ENCODE measurements around the gene TSPAN3. TPM values are rescaled to one million over a fixed set of nuclear protein-coding genes. Genes with fewer than 3 reads are reported as not detected.
A peak's percentile ranks its signal among the peaks of the same experiment; 100 is the strongest.

TSPAN3 gene
- total RNA-seq, 3 donors from 2014 or later (not counting 1 experiment from before 2014, with no cell fraction given), result 18.7 to 37.4 (median 29.9) TPM

DNA sequence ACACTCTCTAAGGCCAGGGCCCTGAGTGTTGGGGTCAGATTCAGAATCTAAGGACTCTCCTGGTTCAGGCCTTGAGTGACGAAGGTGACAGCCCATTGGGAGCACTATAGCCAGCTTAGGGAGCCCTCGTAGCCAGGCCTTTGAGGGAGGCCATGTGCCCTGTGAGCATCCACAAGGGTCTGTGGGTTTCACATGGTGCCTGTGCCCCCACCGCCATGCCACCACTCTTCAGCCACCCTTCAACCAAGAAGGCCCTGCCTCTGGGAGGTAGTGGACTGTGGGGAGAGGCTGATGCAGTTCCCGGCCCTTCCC is 37.5 kb downstream of the TSPAN3 start:
- Mint-ChIP-seq H3K27ac (peak overlapping the region; percentile 67 to 78), H3K4me3 (no peak overlapping the region), H3K9me3 (no peaks in the 10 kb centered on the region), H3K36me3 (no peaks in the 10 kb centered on the region), H3K4me1 (peaks cover 5 to 44% of the 10 kb centered on the region in 2 donors), H3K27me3 (ENCODE audit: low read depth in 2 of 2) (no peaks in the 10 kb centered on the region)
- ATAC-seq, result no peak
- Histone ChIP-seq H3K27ac (ENCODE audit: low read length) (peak overlapping the region; percentile 20), H3K4me3 (ENCODE audit: low read length) (no peak overlapping the region), H3K9me3 (ENCODE audit: control insufficient read depth, insufficient read depth, low read length) (peaks cover 2% of the 10 kb centered on the region), H3K4me1 (ENCODE audit: control insufficient read depth, insufficient read depth, low read length) (peaks cover 35% of the 10 kb centered on the region), H3K27me3 (ENCODE audit: control insufficient read depth, insufficient read depth, low read length) (no peaks in the 10 kb centered on the region), H3K36me3 (ENCODE audit: control insufficient read depth, insufficient read depth, low read length) (peaks cover 90% of the 10 kb centered on the region)
- DNase-seq, result peak in 1 of 2 donors; percentile 12
- intact Hi-C loops (cut with micrococcal nuclease), result no loop called here
- no peak for TF ChIP-seq CTCF (IDR thresholded peaks at IDR 0.05)
- WGBS (ENCODE audit: insufficient coverage), result 96% methylated on average over 3 of the region's 4 CpGs

DNA sequence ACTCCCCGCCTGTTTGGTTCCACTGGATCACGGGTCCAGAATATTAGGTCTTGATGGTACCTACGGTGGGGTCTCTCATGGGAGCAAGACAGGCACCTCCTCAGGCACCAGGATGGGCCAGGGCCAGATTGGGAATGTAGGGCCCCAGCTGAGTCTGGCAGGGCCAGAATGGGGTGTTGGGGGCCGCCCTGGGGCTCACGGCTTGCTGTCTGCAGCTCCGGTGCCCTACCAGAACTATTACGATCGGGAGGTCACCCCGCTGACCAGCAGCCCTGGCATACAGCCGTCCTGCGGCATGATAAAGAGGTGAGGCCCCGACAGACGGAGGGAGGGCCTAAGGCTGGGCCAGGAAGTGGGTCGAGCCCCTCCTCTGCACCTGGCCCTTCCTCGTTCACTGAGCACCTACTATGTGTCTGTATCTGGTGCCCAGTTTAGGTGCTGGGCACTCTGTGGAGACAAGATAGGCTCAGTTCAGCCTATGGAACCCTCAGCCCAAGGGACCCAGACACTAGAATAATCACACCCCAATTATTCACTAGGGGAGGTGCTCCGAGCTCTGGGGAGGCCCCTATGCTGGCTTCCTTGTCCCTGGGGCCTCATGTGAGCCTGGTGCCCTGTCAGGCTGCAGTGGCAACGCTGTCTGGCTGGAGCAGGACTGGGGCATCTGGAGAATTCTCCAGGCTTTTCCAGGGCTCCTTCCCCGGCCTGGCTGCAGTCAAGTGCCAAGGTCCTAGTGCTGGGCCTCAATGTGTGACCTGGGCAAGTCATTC is 38.1 kb downstream of the TSPAN3 start:
- 94% methylated on average over 18 of the region's 18 CpGs for WGBS (ENCODE audit: insufficient coverage)
- Histone ChIP-seq H3K27me3 (ENCODE audit: control insufficient read depth, insufficient read depth, low read length) (no peaks in the 10 kb centered on the region), H3K27ac (ENCODE audit: low read length) (peak overlapping the region; percentile 20), H3K4me1 (ENCODE audit: control insufficient read depth, insufficient read depth, low read length) (peaks cover 35% of the 10 kb centered on the region), H3K4me3 (ENCODE audit: low read length) (no peak overlapping the region), H3K36me3 (ENCODE audit: control insufficient read depth, insufficient read depth, low read length) (peaks cover 93% of the 10 kb centered on the region), H3K9me3 (ENCODE audit: control insufficient read depth, insufficient read depth, low read length) (no peaks in the 10 kb centered on the region)
- Mint-ChIP-seq H3K27me3 (ENCODE audit: low read depth in 2 of 2) (no peaks in the 10 kb centered on the region), H3K36me3 (no peaks in the 10 kb centered on the region), H3K4me3 (no peak overlapping the region), H3K27ac (peak overlapping the region in 1 of 2 donors; percentile 67), H3K4me1 (peaks cover 5 to 39% of the 10 kb centered on the region in 2 donors), H3K9me3 (no peaks in the 10 kb centered on the region)
- TF ChIP-seq CTCF (IDR thresholded peaks at IDR 0.05), result no peak
- intact Hi-C loops (cut with micrococcal nuclease), result no loop called here
- no peak for ATAC-seq
- peak in 1 of 2 donors; percentile 11 for DNase-seq

GRCh38 chr15:77032052-77032646 is 38.8 kb downstream of the TSPAN3 start:
- peak overlapping the region; percentile 64 to 71 for H3K27ac Mint-ChIP-seq
- no peaks in the 10 kb centered on the region for H3K9me3 Mint-ChIP-seq
- DNase-seq (peak in 1 of 2 donors; percentile 13), ATAC-seq (no peak)
- intact Hi-C loops (cut with micrococcal nuclease), result no loop called here
- no peaks in the 10 kb centered on the region for H3K36me3 Mint-ChIP-seq
- Histone ChIP-seq H3K4me3 (ENCODE audit: low read length) (no peak overlapping the region), H3K9me3 (ENCODE audit: control insufficient read depth, insufficient read depth, low read length) (no peaks in the 10 kb centered on the region), H3K27ac (ENCODE audit: low read length) (no peak overlapping the region), H3K36me3 (ENCODE audit: control insufficient read depth, insufficient read depth, low read length) (peaks cover 93% of the 10 kb centered on the region), H3K4me1 (ENCODE audit: control insufficient read depth, insufficient read depth, low read length) (peaks cover 34% of the 10 kb centered on the region), H3K27me3 (ENCODE audit: control insufficient read depth, insufficient read depth, low read length) (no peaks in the 10 kb centered on the region)
- 95% methylated on average over 22 of the region's 22 CpGs for WGBS (ENCODE audit: insufficient coverage)
- TF ChIP-seq CTCF (IDR thresholded peaks at IDR 0.05), result no peak
- H3K4me3 Mint-ChIP-seq, result no peak overlapping the region
- H3K27me3 Mint-ChIP-seq (ENCODE audit: low read depth in 2 of 2), result no peaks in the 10 kb centered on the region
- H3K4me1 Mint-ChIP-seq, result peaks cover 5 to 34% of the 10 kb centered on the region in 2 donors

Measured in natural killer cell (primary cell).